HepG2 (cell line): Measurements from ENCODE around the gene ADAM15. TPM values are rescaled to one million over a fixed set of nuclear protein-coding genes. Genes with fewer than 3 reads are reported as not detected.

Experiments
- FOXK1 ChIP-seq: sonication (generic); formaldehyde crosslinking; IDR thresholded peaks from 2 replicates; pipeline ENCODE4 v1.4.0; 2020; ENCODE audit warnings: low read depth, missing genetic modification reagents, borderline replicate concordance
- FOXP1 ChIP-seq, 2 experiments: fragments of 450-650 bp in 1 of 2; IDR thresholded peaks; 2 replicates each; pipeline ENCODE4 v1.6.1; 2017 to 2018; ENCODE audit warnings: antibody characterized with exemption in 1 of 2
- HNRNPLL ChIP-seq: fragments of 200-400 bp; formaldehyde crosslinking; IDR thresholded peaks from 2 replicates; pipeline ENCODE4 v1.6.1; 2017; ENCODE audit warnings: mild to moderate bottlenecking, low read depth, low read length; ENCODE audit not compliant: poor library complexity, severe bottlenecking
- NR2F6 ChIP-seq, 2 experiments: IDR thresholded peaks; 2 replicates each; pipeline ENCODE4 v1.6.1; 2016; ENCODE audit warnings: antibody characterized with exemption in 1 of 2, mild to moderate bottlenecking in 1 of 2
- PRDM10 ChIP-seq: sonication (generic); formaldehyde crosslinking; IDR thresholded peaks from 2 replicates; pipeline ENCODE4 v1.4.0; 2020; ENCODE audit warnings: low read depth, missing genetic modification reagents
- SNAPC2 ChIP-seq: sonication (generic); formaldehyde crosslinking; IDR thresholded peaks from 2 replicates; pipeline ENCODE4 v1.8.1; 2022; ENCODE audit warnings: mild to moderate bottlenecking, missing genetic modification reagents
- SRF ChIP-seq: IDR thresholded peaks from 2 replicates; pipeline ENCODE4 v1.6.1; 2011; ENCODE audit warnings: mild to moderate bottlenecking, low read depth, low read length, moderate library complexity
- STAG1 ChIP-seq: sonication (generic); formaldehyde crosslinking; IDR thresholded peaks from 2 replicates; pipeline ENCODE4 v1.4.0; 2020; ENCODE audit warnings: missing genetic modification reagents
- ZBTB38 ChIP-seq: sonication (generic); formaldehyde crosslinking; IDR thresholded peaks from 2 replicates; pipeline ENCODE4 v1.5.1; 2020; ENCODE audit warnings: mild to moderate bottlenecking, missing genetic modification reagents
- ZBTB40 ChIP-seq, 2 experiments: fragments of 450-650 bp in 1 of 2; sonication (generic) in 1 of 2; formaldehyde crosslinking in 1 of 2; IDR thresholded peaks; 2 replicates each; pipeline versions ENCODE4 v1.6.1 to v1.8.0; 2016 to 2022; ENCODE audit warnings: antibody characterized with exemption in 1 of 2, mild to moderate bottlenecking in 1 of 2, missing genetic modification reagents in 1 of 2
- ZNF317 ChIP-seq: sonication (generic); formaldehyde crosslinking; IDR thresholded peaks from 2 replicates; pipeline ENCODE4 v1.5.0; 2020; ENCODE audit warnings: mild to moderate bottlenecking, missing genetic modification reagents
- ZNF589 ChIP-seq: sonication (generic); formaldehyde crosslinking; conservative IDR thresholded peaks from 2 replicates; pipeline ENCODE4 v1.8.0; 2022; ENCODE audit warnings: mild to moderate bottlenecking, moderate library complexity, missing genetic modification reagents
- ZSCAN25 ChIP-seq: sonication (generic); formaldehyde crosslinking; IDR thresholded peaks from 2 replicates; pipeline ENCODE4 v1.8.0; 2022; ENCODE audit warnings: mild to moderate bottlenecking, missing genetic modification reagents
- ZSCAN31 ChIP-seq: sonication (generic); formaldehyde crosslinking; IDR thresholded peaks from 2 replicates; pipeline ENCODE4 v1.5.0; 2020; ENCODE audit warnings: low read depth, mild to moderate bottlenecking, missing genetic modification reagents
- polyA plus RNA-seq, 8 experiments: library from polyadenylated mRNA; depleted of rRNA in 3 of 8; stranded (reverse) in 7 of 8; unstranded in 1 of 8; fragments of >200 nt; fragmentation: Illumina TruSeq in 4 of 8; extraction: Trizol in 4 of 8; gene quantifications; 2 replicates each; pipeline versions ENCODE4 v1.2.1 to v1.2.3, GENCODE V29; 2011 to 2016; ENCODE audit warnings: low read depth in 4 of 8, missing spikeins in 1 of 8, mixed read lengths in 1 of 8; ENCODE audit not compliant: insufficient read depth in 1 of 8
- total RNA-seq, 5 experiments: library from RNA; depleted of rRNA; stranded (reverse); fragments of >200 nt; fragmentation: Illumina TruSeq; extraction: Trizol; gene quantifications; 2 replicates each; pipeline ENCODE4 v1.2.3, GENCODE V29; 2016; ENCODE audit warnings: low read depth in 1 of 5

The ADAM15 gene
- total and polyA plus RNA-seq, 2 of the 13 experiments (the other 11 are each of a cell fraction or from before 2014, with no cell fraction given): 17.9 to 25.6 TPM

GRCh38 chr1:155050560-155051341 lies at the start of gene ADAM15 (continued):
- TF ChIP-seq ZBTB40 (IDR thresholded peaks at IDR 0.05): no peak
- peak; percentile 60; the same call in 1 of the 2 replicates for TF ChIP-seq ZBTB40 (CRISPR knock-in tag; IDR thresholded peaks at IDR 0.05)
- peak; percentile 29; the same call in 1 of the 2 replicates for TF ChIP-seq PRDM10 (CRISPR knock-in tag)
- TF ChIP-seq FOXK1: peak; percentile 18; the same call in 1 of the 2 replicates
- no peak for TF ChIP-seq NR2F6 (IDR thresholded peaks at IDR 0.05)
- no peak for TF ChIP-seq NR2F6 (CRISPR knock-in tag; IDR thresholded peaks at IDR 0.05)
- no peak for TF ChIP-seq FOXP1 (IDR thresholded peaks at IDR 0.05)
- TF ChIP-seq FOXP1 (CRISPR knock-in tag; IDR thresholded peaks at IDR 0.05): no peak
- peak; percentile 63 for TF ChIP-seq ZNF317
- TF ChIP-seq ZBTB38 (CRISPR knock-in tag): peak; percentile 55; the same call in 1 of the 2 replicates
- peak; percentile 79; the same call in 1 of the 2 replicates for TF ChIP-seq ZNF589
- TF ChIP-seq HNRNPLL: peak; percentile 83
- peak; percentile 26; the same call in 1 of the 2 replicates for TF ChIP-seq ZSCAN25 (CRISPR knock-in tag)
- TF ChIP-seq SRF: no peak
- peak; percentile 63 for TF ChIP-seq STAG1 (CRISPR knock-in tag)
- TF ChIP-seq SNAPC2 (CRISPR knock-in tag): no peak
- TF ChIP-seq ZSCAN31 (CRISPR knock-in tag): peak; percentile 94; the same call in 1 of the 2 replicates
